GM12874 (cell line): ENCODE data around the gene PPP6R3.

Source experiments
- TF ChIP-seq, protein P1 (sequence below): IDR thresholded peaks from 2 replicates; pipeline ENCODE4 v1.5.1; 2011; ENCODE audit warnings: low read depth, mild to moderate bottlenecking, control low read depth, low read length, moderate library complexity; ENCODE audit not compliant: insufficient read depth

Gene PPP6R3

GRCh38 chr11:68521969-68522652 is 61.6 kb downstream of the PPP6R3 start:
- TF ChIP-seq, protein P1, sequence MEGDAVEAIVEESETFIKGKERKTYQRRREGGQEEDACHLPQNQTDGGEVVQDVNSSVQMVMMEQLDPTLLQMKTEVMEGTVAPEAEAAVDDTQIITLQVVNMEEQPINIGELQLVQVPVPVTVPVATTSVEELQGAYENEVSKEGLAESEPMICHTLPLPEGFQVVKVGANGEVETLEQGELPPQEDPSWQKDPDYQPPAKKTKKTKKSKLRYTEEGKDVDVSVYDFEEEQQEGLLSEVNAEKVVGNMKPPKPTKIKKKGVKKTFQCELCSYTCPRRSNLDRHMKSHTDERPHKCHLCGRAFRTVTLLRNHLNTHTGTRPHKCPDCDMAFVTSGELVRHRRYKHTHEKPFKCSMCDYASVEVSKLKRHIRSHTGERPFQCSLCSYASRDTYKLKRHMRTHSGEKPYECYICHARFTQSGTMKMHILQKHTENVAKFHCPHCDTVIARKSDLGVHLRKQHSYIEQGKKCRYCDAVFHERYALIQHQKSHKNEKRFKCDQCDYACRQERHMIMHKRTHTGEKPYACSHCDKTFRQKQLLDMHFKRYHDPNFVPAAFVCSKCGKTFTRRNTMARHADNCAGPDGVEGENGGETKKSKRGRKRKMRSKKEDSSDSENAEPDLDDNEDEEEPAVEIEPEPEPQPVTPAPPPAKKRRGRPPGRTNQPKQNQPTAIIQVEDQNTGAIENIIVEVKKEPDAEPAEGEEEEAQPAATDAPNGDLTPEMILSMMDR = no peak

GRCh38 chr11:68523033-68523432 is 62.5 kb downstream of the PPP6R3 start:
- TF ChIP-seq, protein P1 = no peak

- TF ChIP-seq, protein P1 = no peak
Observed at GRCh38 chr11:68523743-68524142, 63.2 kb downstream of the PPP6R3 start.

- TF ChIP-seq, protein P1 = no peak
Observed at GRCh38 chr11:68524213-68524612, 63.7 kb downstream of the PPP6R3 start.

GRCh38 chr11:68524681-68525080 is 64.1 kb downstream of the PPP6R3 start:
- TF ChIP-seq, protein P1 = no peak

GRCh38 chr11:68525336-68525735 is 64.8 kb downstream of the PPP6R3 start:
- TF ChIP-seq, protein P1 = no peak

DNA sequence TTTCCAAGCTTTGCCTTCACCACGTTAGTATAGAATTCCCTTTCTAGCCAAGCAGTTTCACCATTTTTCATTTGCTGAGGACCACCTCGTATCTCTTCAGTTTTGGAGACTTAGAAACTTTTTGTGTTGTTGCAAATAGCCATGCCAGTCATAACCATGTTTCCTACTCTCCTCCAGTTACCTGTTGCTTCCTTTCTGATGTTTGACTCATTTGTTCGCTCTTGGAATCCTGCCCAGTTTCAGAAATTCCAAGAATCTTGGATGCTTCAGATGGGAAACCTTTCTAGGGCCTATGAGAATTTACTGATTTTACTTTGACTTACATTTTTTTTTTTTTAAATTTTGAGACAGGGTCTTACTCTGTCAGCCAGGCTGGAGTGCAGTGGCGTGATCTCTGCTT is 65.4 kb downstream of the PPP6R3 start:
- TF ChIP-seq, protein P1 = no peak
